NT2/D1 (cell line): ENCODE results near the gene SCAMP2.
A peak's percentile ranks its signal among the peaks of the same experiment; 100 is the strongest.
"Not testable (repeated sequence)": the region's sequence is repeated elsewhere in the genome, so short reads cannot be mapped to it uniquely, and the experiment has no call there.

Experiments used
- DNase-seq: peaks from one replicate; pipeline ENCODE4 v3.0.0-alpha.2; 2011; ENCODE audit warnings: low read depth, low spot score
- H3K27me3 ChIP-seq: 2 replicates; pipeline ENCODE4 v1.6.0; 2011; ENCODE audit warnings: mild to moderate bottlenecking; ENCODE audit not compliant: insufficient read length, insufficient read depth
- H3K36me3 ChIP-seq: 2 replicates; pipeline ENCODE4 v1.6.1; 2011; ENCODE audit warnings: mild to moderate bottlenecking, low read length, mixed read lengths; ENCODE audit not compliant: insufficient read depth, insufficient read length
- H3K4me1 ChIP-seq: 2 replicates; pipeline ENCODE4 v1.5.1; 2011; ENCODE audit not compliant: insufficient read depth, insufficient read length
- H3K4me3 ChIP-seq: 2 replicates; pipeline ENCODE4 v1.5.1; 2011; ENCODE audit warnings: low read depth; ENCODE audit not compliant: insufficient read length
- H3K9ac ChIP-seq: 2 replicates; pipeline ENCODE4 v1.6.0; 2011; ENCODE audit warnings: low read depth; ENCODE audit not compliant: insufficient read length
- H3K9me3 ChIP-seq: 2 replicates; pipeline ENCODE4 v1.5.1; 2011; ENCODE audit warnings: mild to moderate bottlenecking, low read length; ENCODE audit not compliant: insufficient read depth
- SUZ12 ChIP-seq: IDR thresholded peaks from 2 replicates; pipeline ENCODE4 v1.6.1; 2011; ENCODE audit not compliant: insufficient read length, insufficient read depth; ENCODE audit errors: extremely low read depth
- YY1 ChIP-seq: IDR thresholded peaks from 2 replicates; pipeline ENCODE4 v1.6.1; 2011; ENCODE audit not compliant: insufficient read length, insufficient read depth
- ZNF274 ChIP-seq: IDR thresholded peaks from 2 replicates; pipeline ENCODE4 v1.6.1; 2011; ENCODE audit warnings: mild to moderate bottlenecking, low read depth, low read length

Gene SCAMP2

DNA sequence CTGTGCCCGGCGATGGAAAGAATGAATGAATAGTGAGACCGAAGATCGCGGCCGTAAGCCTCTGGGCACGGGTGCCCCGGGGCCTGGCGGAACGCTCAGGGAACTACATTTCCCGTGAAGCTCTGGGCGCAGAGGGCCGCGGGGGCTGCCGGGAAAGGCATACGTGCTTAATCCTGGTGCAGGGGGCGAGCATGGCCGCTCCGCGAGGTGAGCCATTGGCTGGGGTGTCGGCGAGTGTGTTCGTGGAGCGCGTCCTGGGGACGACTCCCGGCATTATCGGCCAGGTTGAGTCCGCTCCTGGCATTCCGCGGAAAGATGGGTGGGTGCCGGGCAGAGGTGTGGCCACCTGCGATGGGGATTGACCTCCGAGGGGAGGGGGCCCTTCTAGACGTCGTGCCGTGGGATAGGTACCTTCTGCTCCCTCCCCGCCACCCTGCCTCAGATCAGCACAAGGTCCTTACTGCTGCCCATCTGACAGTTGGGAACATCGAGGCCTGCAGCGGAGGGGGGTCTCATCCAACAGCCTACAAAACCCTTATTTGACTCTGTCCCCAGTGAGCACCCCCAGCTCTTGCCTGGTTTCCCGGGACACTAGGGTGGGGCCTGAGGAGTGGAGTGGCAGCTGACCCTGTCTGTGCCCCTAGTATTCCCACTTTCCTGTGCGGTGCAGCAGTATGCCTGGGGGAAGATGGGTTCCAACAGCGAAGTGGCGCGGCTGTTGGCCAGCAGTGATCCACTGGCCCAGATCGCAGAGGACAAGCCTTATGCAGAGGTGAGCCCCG, 16.9 kb upstream of the SCAMP2 start, which contains the start of gene MPI:
TSS of gene MPI (plus strand) at position 160 of the 782 bp plus-strand sequence. CDS start at position 192, 32 bp downstream.
- DNase-seq, result peak; percentile 76
- Histone ChIP-seq H3K4me1 (peaks cover 3% of the 10 kb centered on the region), H3K9me3 (no peaks in the 10 kb centered on the region), H3K4me3 (peak within 1 kb of the TSS; percentile 95), H3K9ac (peak within 1 kb of the TSS; percentile 96), H3K27me3 (no peaks in the 10 kb centered on the region), H3K36me3 (peaks cover 30% of the 10 kb centered on the region)
- peak; percentile 84 for TF ChIP-seq YY1
- no peak for TF ChIP-seq SUZ12
- no peak for TF ChIP-seq ZNF274

DNA sequence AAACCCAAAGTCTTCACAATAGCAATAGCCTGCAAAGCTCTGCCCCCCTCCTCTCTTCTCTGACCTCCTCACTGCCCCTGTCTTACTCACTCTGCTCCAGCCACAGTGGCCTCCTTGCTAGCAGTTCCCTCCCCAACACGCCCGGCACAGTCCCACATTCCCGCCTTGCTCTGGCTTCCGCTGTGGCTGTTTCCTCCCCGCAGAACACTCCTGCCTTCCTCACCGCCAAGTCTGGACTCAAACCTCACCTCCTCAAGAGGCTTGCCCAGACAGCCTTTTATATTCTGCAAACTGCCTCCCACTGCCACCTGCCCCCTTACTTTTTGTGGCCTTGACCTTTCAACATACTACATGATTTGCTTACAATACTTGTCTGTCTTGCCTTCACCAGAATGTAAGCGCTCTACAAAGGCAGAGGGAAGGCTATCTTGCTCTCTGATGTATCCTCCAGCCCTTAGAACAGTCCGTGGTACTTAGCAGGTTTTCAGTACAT, 16.3 kb upstream of the SCAMP2 start:
- Histone ChIP-seq H3K4me1 (peaks cover 3% of the 10 kb centered on the region), H3K27me3 (no peaks in the 10 kb centered on the region), H3K9ac (peak overlapping the region; percentile 61), H3K4me3 (peak overlapping the region; percentile 95), H3K36me3 (peaks cover 30% of the 10 kb centered on the region), H3K9me3 (no peaks in the 10 kb centered on the region)
- TF ChIP-seq YY1 (no peak), ZNF274 (no peak), SUZ12 (no peak)
- DNase-seq, result no peak

DNA sequence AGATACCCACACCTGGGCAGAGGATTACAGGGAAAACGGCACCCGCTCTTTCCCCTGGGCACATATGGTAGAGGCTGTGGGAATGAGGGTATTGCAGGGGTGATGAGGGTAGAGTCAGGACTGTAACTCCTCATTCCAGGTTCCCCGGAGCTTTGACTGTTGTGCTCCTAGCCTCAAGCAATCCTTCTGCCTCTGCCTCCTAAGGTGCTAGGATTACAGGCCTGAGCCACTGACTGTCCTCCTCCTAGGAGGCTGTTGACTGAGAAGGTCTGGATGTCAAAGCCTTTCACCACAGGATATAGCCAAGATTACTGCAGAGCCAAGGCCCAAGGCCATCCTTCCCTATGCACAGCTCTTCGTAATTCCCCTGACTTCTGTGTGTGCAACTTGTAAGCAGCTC, 15.6 kb upstream of the SCAMP2 start:
- Histone ChIP-seq H3K4me3 (no peak overlapping the region), H3K9ac (no peak overlapping the region), H3K27me3 (no peaks in the 10 kb centered on the region), H3K36me3 (peaks cover 29% of the 10 kb centered on the region), H3K9me3 (no peaks in the 10 kb centered on the region), H3K4me1 (peaks cover 3% of the 10 kb centered on the region)
- DNase-seq, result no peak
- no peak for TF ChIP-seq YY1
- no peak for TF ChIP-seq SUZ12
- no peak for TF ChIP-seq ZNF274

DNA sequence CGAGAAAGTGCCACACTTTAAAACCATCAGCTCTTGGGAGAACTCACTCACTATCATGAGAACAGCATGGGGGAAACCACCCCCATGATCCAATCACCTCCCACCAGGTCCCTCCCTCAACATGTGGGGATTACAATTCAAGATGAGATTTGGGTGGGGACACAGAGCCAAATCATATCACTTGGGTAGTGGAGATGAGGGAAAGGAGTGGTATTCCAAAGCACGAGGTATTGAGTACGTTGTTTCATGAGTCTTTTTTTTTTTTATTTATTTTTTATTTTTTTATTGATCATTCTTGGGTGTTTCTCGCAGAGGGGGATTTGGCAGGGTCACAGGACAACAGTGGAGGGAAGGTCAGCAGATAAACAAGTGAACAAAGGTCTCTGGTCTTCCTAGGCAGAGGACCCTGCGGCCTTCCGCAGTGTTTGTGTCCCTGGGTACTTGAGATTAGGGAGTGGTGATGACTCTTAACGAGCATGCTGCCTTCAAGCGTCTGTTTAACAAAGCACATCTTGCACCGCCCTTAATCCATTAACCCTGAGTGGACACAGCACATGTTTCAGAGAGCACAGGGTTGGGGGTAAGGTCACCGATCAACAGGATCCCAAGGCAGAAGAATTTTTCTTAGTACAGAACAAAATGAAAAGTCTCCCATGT, 14.5 kb upstream of the SCAMP2 start:
- H3K36me3 ChIP-seq, result peaks cover 18% of the 10 kb centered on the region
- H3K9ac ChIP-seq, H3K4me3 ChIP-seq, H3K4me1 ChIP-seq, DNase-seq, H3K27me3 ChIP-seq, H3K9me3 ChIP-seq: not testable (repeated sequence)

DNA sequence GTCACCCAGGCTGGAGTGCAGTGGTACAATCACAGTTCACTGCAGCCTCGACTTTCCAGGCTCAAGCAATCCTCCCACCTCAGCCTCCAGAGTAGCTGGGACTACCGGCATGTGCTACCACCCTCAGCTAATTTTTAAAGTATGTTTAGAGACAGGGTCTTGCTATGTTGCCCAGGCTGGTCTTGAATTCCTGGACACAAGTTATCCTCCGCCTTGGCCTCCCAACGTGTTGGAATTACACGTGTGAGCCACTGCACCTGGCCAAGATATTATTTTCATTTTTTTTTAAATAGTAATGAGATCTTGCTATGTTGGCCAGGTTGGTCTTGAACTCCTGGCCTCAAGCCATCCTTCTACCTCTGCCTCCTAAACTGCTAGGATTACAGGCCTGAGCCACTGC, 12.3 kb upstream of the SCAMP2 start:
- H3K36me3 ChIP-seq, result no peaks in the 10 kb centered on the region
- H3K27me3 ChIP-seq, result no peaks in the 10 kb centered on the region
- TF ChIP-seq SUZ12 (no peak), YY1 (no peak), ZNF274 (no peak)
- no peak overlapping the region for H3K9ac ChIP-seq
- H3K4me3 ChIP-seq, result no peak overlapping the region
- no peak for DNase-seq
- peaks cover 3% of the 10 kb centered on the region for H3K4me1 ChIP-seq
- H3K9me3 ChIP-seq, result peaks cover 17% of the 10 kb centered on the region; the same call in 1 of the 2 replicates

DNA sequence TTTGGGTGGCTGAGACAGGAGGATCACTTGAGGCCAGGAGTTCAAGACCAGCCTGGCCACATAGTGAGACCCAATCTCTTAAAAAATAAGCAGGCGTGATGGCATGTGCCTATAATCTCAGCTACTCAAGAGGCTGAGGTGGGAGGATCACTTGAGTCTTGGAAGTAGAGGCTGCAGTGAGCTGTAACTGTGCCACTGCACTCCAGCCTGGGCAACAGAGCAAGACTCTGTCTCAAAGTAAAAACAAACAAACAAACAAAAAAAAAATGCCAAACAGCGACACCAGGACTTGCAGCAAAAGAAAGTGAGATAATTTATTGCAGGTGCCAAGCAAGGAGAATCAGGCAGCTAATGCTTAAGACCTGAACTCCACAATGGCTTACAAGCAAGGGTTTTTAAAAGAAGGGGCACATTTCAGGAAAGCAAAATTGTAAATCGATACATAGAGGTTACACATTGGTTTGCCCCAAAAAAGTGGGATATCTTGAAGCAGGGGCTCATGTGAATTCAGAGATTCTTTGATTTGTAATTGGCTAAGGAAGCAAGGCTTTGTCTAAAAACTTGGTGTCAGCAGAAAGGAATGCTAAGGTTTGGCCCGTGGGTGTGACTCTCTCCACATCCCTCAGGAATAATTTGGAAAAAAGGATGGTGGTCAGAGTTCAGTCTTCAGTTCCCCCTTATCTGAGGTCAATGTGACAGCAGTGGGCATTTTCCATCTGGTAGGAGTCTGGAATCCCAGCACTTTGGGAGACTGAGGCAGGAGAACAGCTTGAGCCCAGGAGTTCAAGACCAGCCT, 11.5 kb upstream of the SCAMP2 start:
- Histone ChIP-seq H3K9ac (no peak overlapping the region), H3K36me3 (no peaks in the 10 kb centered on the region), H3K27me3 (no peaks in the 10 kb centered on the region), H3K4me3 (no peak overlapping the region), H3K4me1 (peaks cover 3% of the 10 kb centered on the region), H3K9me3 (peaks cover 17% of the 10 kb centered on the region; the same call in 1 of the 2 replicates)
- TF ChIP-seq SUZ12, result no peak
- no peak for TF ChIP-seq ZNF274
- no peak for TF ChIP-seq YY1
- no peak for DNase-seq

DNA sequence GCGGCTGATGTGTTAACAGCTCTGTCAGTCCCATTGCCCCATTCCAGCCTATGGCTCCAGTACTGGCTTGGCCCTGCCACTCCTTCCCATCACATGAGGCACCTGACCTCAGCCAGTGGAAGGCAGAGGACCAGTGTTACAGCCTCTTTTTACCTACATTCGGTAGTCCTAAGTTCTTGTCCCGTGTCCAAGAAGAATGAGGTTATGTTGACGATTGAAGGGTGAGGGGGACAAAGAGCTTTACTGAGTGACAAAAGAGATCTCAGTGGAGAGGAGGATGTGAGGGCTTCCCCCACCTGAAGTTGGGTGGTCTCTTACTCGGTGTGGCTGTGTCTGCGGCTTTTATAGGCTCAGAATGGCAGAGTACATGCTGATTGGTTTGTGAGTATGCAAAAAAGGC, 9.4 kb upstream of the SCAMP2 start:
- no peaks in the 10 kb centered on the region for H3K36me3 ChIP-seq
- no peak for DNase-seq
- no peak overlapping the region for H3K4me3 ChIP-seq
- H3K4me1 ChIP-seq, result no peaks in the 10 kb centered on the region
- TF ChIP-seq SUZ12 (no peak), YY1 (no peak), ZNF274 (no peak)
- peaks cover 17% of the 10 kb centered on the region; the same call in 1 of the 2 replicates for H3K9me3 ChIP-seq
- no peaks in the 10 kb centered on the region for H3K27me3 ChIP-seq
- no peak overlapping the region for H3K9ac ChIP-seq
